Measurements from ENCODE around the gene YIF1A. TPM values are rescaled to one million over a fixed set of nuclear protein-coding genes. Genes with fewer than 3 reads are reported as not detected.

Gene YIF1A
- polyA plus RNA-seq, 1 donor from 2014 or later, result 51.2 TPM

DNA sequence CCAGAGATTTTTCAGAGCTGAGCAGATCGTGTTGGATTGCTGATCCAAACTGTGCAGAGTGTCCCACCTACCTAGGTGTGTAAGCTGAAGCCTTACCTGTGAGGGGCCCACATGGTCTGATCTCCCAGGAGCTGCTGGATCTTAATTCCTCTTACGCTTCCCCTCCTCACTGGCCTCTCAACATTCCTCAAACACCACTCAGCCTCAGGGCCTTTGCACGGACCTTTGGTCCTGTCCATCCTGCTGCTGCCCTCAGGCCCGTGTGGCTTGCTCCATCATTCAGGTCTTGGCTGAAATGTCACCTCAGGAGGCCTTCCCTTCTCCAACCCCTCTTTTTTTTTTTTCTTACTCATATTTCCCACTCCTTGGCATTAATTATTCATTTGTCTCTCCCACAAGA, 41.6 kb downstream of the YIF1A start:
- Histone ChIP-seq H3K4me3 (ENCODE audit: low read length) (no peak overlapping the region), H3K27ac (ENCODE audit: low read length) (no peak overlapping the region), H2AFZ (ENCODE audit: low read depth, low read length) (no peak overlapping the region), H3K9me3 (ENCODE audit: low read length) (no peaks in the 10 kb centered on the region), H4K20me1 (ENCODE audit: insufficient read depth) (no peaks in the 10 kb centered on the region), H3K9me2 (ENCODE audit: insufficient read depth, low read length) (no peaks in the 10 kb centered on the region), H3K79me2 (replicated peaks; ENCODE audit: insufficient read depth, low read length) (no peaks in the 10 kb centered on the region), H3K9ac (ENCODE audit: low read length) (no peak overlapping the region), H3K4me2 (ENCODE audit: low read length) (no peak overlapping the region), H3K36me3 (ENCODE audit: insufficient read depth, low read length) (no peaks in the 10 kb centered on the region), H3K27me3 (ENCODE audit: insufficient read depth, low read depth, low read length) (no peaks in the 10 kb centered on the region), H3F3A (ENCODE audit: insufficient read depth, low read length, poor library complexity, severe bottlenecking) (no peaks in the 10 kb centered on the region)
- no peak for TF ChIP-seq MXI1 (conservative IDR thresholded peaks at IDR 0.05; ENCODE audit: poor library complexity, severe bottlenecking)
- TF ChIP-seq, protein P1, sequence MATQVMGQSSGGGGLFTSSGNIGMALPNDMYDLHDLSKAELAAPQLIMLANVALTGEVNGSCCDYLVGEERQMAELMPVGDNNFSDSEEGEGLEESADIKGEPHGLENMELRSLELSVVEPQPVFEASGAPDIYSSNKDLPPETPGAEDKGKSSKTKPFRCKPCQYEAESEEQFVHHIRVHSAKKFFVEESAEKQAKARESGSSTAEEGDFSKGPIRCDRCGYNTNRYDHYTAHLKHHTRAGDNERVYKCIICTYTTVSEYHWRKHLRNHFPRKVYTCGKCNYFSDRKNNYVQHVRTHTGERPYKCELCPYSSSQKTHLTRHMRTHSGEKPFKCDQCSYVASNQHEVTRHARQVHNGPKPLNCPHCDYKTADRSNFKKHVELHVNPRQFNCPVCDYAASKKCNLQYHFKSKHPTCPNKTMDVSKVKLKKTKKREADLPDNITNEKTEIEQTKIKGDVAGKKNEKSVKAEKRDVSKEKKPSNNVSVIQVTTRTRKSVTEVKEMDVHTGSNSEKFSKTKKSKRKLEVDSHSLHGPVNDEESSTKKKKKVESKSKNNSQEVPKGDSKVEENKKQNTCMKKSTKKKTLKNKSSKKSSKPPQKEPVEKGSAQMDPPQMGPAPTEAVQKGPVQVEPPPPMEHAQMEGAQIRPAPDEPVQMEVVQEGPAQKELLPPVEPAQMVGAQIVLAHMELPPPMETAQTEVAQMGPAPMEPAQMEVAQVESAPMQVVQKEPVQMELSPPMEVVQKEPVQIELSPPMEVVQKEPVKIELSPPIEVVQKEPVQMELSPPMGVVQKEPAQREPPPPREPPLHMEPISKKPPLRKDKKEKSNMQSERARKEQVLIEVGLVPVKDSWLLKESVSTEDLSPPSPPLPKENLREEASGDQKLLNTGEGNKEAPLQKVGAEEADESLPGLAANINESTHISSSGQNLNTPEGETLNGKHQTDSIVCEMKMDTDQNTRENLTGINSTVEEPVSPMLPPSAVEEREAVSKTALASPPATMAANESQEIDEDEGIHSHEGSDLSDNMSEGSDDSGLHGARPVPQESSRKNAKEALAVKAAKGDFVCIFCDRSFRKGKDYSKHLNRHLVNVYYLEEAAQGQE (IDR thresholded peaks at IDR 0.05; ENCODE audit: borderline replicate concordance), result no peak
- TF ChIP-seq RAD21 (conservative IDR thresholded peaks at IDR 0.05), result no peak
- no peak for TF ChIP-seq EP300 (conservative IDR thresholded peaks at IDR 0.05; ENCODE audit: poor library complexity, severe bottlenecking)
- no peak for TF ChIP-seq TAF1 (IDR thresholded peaks at IDR 0.05; ENCODE audit: low read depth)
- TF ChIP-seq EZH2 (IDR thresholded peaks at IDR 0.05; ENCODE audit: borderline replicate concordance, insufficient read depth, low read length, poor library complexity, severe bottlenecking), result no peak

DNA sequence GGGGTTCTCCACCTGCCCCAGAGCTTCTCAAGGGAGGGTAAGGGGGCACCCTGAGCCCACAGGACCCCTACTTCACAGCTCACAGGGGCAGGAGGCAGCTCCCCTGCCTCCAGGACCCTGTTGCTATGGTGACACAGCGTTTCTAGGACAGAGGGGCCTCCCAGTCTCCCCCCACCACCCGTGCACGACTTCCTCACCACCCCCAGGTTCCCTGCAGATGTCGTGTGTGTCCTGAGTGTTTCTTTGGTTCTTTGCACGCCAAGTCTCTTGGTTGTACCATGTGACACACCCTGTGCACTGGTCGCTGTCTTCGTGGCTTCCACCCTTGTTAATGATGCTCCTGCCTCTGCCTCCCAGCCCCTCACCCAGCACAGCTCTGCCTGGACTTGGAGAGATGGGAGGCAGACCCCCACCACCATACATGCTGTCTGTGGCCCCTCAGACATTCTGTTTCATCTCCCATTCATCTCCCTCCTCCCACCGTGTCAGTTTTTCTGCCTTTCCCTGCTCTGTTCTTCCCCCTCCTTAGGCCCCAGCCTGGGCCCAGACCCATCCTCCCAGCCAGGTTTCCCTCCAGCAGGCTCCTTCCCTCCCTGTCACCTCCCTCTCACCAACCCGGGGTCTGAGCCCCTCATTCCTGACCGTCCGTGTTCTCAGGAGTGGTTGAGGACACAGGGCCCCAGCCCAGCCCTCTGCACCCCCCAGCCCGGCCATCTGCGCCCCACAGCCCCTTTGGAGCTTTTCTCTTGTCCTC, 45.0 kb downstream of the YIF1A start:
- no peaks in the 10 kb centered on the region for H3K36me3 ChIP-seq (ENCODE audit: insufficient read depth, low read length)

More for the DNA sequence above, 45.0 kb downstream of the YIF1A start:
- TF ChIP-seq TAF1 (IDR thresholded peaks at IDR 0.05; ENCODE audit: low read depth) (no peak), POLR2AphosphoS5 (IDR thresholded peaks at IDR 0.05) (no peak)
- TF ChIP-seq, protein P1 (IDR thresholded peaks at IDR 0.05; ENCODE audit: borderline replicate concordance), result no peak
- H3K4me2 ChIP-seq (ENCODE audit: low read length), result no peak overlapping the region
- no peak overlapping the region for H3K9ac ChIP-seq (ENCODE audit: low read length)
- H3K27me3 ChIP-seq (ENCODE audit: insufficient read depth, low read depth, low read length), result no peaks in the 10 kb centered on the region
- H3K9me3 ChIP-seq (ENCODE audit: low read length), result no peaks in the 10 kb centered on the region
- no peak overlapping the region for H2AFZ ChIP-seq (ENCODE audit: low read depth, low read length)
- H3K27ac ChIP-seq (ENCODE audit: low read length), result no peak overlapping the region
- H3K79me2 ChIP-seq (replicated peaks; ENCODE audit: insufficient read depth, low read length), result no peaks in the 10 kb centered on the region
- no peaks in the 10 kb centered on the region for H3K9me2 ChIP-seq (ENCODE audit: insufficient read depth, low read length)
- H4K20me1 ChIP-seq (ENCODE audit: insufficient read depth), result no peaks in the 10 kb centered on the region
- no peaks in the 10 kb centered on the region for H3F3A ChIP-seq (ENCODE audit: insufficient read depth, low read length, poor library complexity, severe bottlenecking)
- H3K4me3 ChIP-seq (ENCODE audit: low read length), result no peak overlapping the region

Measured in neural cell (in vitro differentiated cells).